ENCODE results near the gene USP6NL.

GRCh38 chr10:11444531-11445228, 166.8 kb downstream of the USP6NL start:
- TF ChIP-seq EZH2 (IDR thresholded peaks at IDR 0.05; ENCODE audit: low read length, unreplicated experiment) (no peak), CTCF (conservative IDR thresholded peaks at IDR 0.05; ENCODE audit: low read depth, low read length) (no peak)

All from PC-3 (cell line).